Nephron (organoid): Measurements from ENCODE around the gene TNN.
"Not testable (repeated sequence)": the region's sequence is repeated elsewhere in the genome, so short reads cannot be mapped to it uniquely, and the experiment has no call there.

Source experiments
- H3K27ac Mint-ChIP-seq, 3 experiments: 2 replicates each; pipeline ENCODE4 v1.8.0; 2020; ENCODE audit warnings: mixed read lengths in 3 of 3, mild to moderate bottlenecking in 2 of 3, moderate library complexity in 1 of 3
- H3K27me3 Mint-ChIP-seq: 2 replicates; pipeline ENCODE4 v1.8.0; 2021; ENCODE audit warnings: low read depth, mild to moderate bottlenecking, moderate library complexity, mixed read lengths
- H3K36me3 Mint-ChIP-seq: 2 replicates; pipeline ENCODE4 v1.8.0; 2020; ENCODE audit warnings: low read depth, mixed read lengths
- H3K4me1 Mint-ChIP-seq: 2 replicates; pipeline ENCODE4 v1.8.0; 2020; ENCODE audit warnings: mixed read lengths
- H3K4me3 Mint-ChIP-seq, 3 experiments: 2 replicates each; pipeline ENCODE4 v1.8.0; 2020; ENCODE audit warnings: mild to moderate bottlenecking in 3 of 3, mixed read lengths in 3 of 3, moderate library complexity in 2 of 3
- H3K9me3 Mint-ChIP-seq: 2 replicates; pipeline ENCODE4 v1.8.0; 2020; ENCODE audit warnings: mixed read lengths
- CTCF ChIP-seq, 3 experiments: fragments of 200-600 bp; sonication (generic); IDR thresholded peaks; one replicate each; pipeline ENCODE4 v1.5.0; 2021; ENCODE audit warnings: antibody characterized with exemption in 3 of 3; ENCODE audit not compliant: unreplicated experiment in 3 of 3

Gene TNN

DNA sequence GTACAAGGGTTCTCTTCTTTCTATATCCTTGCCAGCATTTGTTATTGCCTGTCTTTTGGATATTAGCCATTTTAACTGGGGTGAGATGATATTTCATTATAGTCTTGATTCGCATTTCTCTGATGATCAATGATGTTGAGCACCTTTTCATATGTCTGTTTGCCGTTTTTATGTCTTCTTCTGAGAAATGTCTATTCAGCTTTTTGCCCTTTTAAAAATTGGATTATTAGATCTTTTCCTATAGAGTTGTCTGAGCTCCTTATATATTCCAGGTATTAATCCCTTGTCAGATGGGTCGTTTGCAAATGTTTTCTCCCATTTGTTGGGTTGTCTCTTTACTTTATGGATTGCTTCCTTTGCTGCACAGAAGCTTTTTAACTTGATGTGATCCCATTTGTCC is 25.0 kb upstream of the TNN start:
- Mint-ChIP-seq H3K27me3 (peaks cover 5% of the 10 kb centered on the region), H3K4me1 (no peaks in the 10 kb centered on the region), H3K27ac (no peak overlapping the region), H3K36me3 (no peaks in the 10 kb centered on the region), H3K4me3 (no peak overlapping the region), H3K9me3 (peaks cover 16% of the 10 kb centered on the region)
- no peak for TF ChIP-seq CTCF (IDR thresholded peaks at IDR 0.05; ENCODE audit: unreplicated experiment in 3 of 3)

- H3K27ac Mint-ChIP-seq: no peak overlapping the region
- H3K36me3 Mint-ChIP-seq: no peaks in the 10 kb centered on the region
- H3K9me3 Mint-ChIP-seq: peaks cover 16% of the 10 kb centered on the region
- H3K4me1 Mint-ChIP-seq: no peaks in the 10 kb centered on the region
- no peak for TF ChIP-seq CTCF (IDR thresholded peaks at IDR 0.05; ENCODE audit: unreplicated experiment in 3 of 3)
- H3K4me3 Mint-ChIP-seq: no peak overlapping the region
- H3K27me3 Mint-ChIP-seq: peaks cover 5% of the 10 kb centered on the region
These were observed 23.8 kb upstream of the TNN start for GRCh38 chr1:175043824-175044223.

GRCh38 chr1:175044591-175044990 is 23.0 kb upstream of the TNN start:
- not testable (repeated sequence) for H3K36me3 Mint-ChIP-seq, H3K4me3 Mint-ChIP-seq, H3K27ac Mint-ChIP-seq, H3K27me3 Mint-ChIP-seq, H3K4me1 Mint-ChIP-seq
- peaks cover 16% of the 10 kb centered on the region for H3K9me3 Mint-ChIP-seq

- Mint-ChIP-seq H3K4me1 (no peaks in the 10 kb centered on the region), H3K27ac (no peak overlapping the region), H3K36me3 (no peaks in the 10 kb centered on the region)
These were observed 22.5 kb upstream of the TNN start for GRCh38 chr1:175045097-175045496.

GRCh38 chr1:175045519-175045918 is 22.1 kb upstream of the TNN start:
- Mint-ChIP-seq H3K9me3 (peaks cover 16% of the 10 kb centered on the region), H3K4me1 (no peaks in the 10 kb centered on the region), H3K4me3 (no peak overlapping the region), H3K36me3 (no peaks in the 10 kb centered on the region), H3K27ac (no peak overlapping the region), H3K27me3 (no peaks in the 10 kb centered on the region)
- TF ChIP-seq CTCF (IDR thresholded peaks at IDR 0.05; ENCODE audit: unreplicated experiment in 3 of 3): no peak

More at GRCh38 chr1:175045097-175045496, 22.5 kb upstream of the TNN start:
- Mint-ChIP-seq H3K9me3 (peaks cover 16% of the 10 kb centered on the region), H3K4me3 (no peak overlapping the region), H3K27me3 (peaks cover 3% of the 10 kb centered on the region)
- no peak for TF ChIP-seq CTCF (IDR thresholded peaks at IDR 0.05; ENCODE audit: unreplicated experiment in 3 of 3)

GRCh38 chr1:175050992-175051391 is 16.6 kb upstream of the TNN start:
- no peaks in the 10 kb centered on the region for H3K27me3 Mint-ChIP-seq
- H3K27ac Mint-ChIP-seq: no peak overlapping the region
- peaks cover 3% of the 10 kb centered on the region for H3K9me3 Mint-ChIP-seq
- H3K4me3 Mint-ChIP-seq: no peak overlapping the region
- H3K4me1 Mint-ChIP-seq: no peaks in the 10 kb centered on the region
- H3K36me3 Mint-ChIP-seq: no peaks in the 10 kb centered on the region
- no peak for TF ChIP-seq CTCF (IDR thresholded peaks at IDR 0.05; ENCODE audit: unreplicated experiment in 3 of 3)
